ENCODE data around the gene ZNF536.

DNA sequence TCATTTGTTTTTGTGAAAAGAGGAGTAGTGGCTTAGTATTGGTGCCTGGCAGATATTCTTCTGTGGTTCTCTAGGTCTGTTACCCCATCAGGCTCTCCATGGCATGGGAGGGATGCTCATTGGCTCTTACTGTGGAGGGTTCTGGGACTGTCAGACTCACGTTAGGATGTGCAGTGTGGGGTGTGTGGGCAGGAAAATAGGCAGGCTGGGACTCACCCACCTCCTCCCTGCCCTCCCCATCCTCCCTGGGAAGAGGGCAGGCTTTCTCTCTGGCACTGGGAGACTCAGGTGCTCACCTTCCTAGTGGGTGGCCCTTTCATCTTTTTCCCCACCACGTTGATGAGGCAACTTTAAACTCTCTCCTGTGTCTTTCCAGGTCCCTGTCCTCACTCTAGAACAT is 44.2 kb downstream of the ZNF536 start:
- TF ChIP-seq, protein P1, sequence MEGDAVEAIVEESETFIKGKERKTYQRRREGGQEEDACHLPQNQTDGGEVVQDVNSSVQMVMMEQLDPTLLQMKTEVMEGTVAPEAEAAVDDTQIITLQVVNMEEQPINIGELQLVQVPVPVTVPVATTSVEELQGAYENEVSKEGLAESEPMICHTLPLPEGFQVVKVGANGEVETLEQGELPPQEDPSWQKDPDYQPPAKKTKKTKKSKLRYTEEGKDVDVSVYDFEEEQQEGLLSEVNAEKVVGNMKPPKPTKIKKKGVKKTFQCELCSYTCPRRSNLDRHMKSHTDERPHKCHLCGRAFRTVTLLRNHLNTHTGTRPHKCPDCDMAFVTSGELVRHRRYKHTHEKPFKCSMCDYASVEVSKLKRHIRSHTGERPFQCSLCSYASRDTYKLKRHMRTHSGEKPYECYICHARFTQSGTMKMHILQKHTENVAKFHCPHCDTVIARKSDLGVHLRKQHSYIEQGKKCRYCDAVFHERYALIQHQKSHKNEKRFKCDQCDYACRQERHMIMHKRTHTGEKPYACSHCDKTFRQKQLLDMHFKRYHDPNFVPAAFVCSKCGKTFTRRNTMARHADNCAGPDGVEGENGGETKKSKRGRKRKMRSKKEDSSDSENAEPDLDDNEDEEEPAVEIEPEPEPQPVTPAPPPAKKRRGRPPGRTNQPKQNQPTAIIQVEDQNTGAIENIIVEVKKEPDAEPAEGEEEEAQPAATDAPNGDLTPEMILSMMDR (IDR thresholded peaks at IDR 0.05) = no peak
- no peak for TF ChIP-seq POLR2A (IDR thresholded peaks at IDR 0.05)

Data from ovary (tissue), 3 donors.